Measurements from ENCODE around the gene JAKMIP1. TPM values are rescaled to one million over a fixed set of nuclear protein-coding genes. Genes with fewer than 3 reads are reported as not detected.

The JAKMIP1 gene
- total RNA-seq, 1 experiment from 2014 or later: not detected

- no peak for DNase-seq (ENCODE audit: low read depth)
Measured at GRCh38 chr4:6201580-6202091, 1.3 kb upstream of the JAKMIP1 start.

GRCh38 chr4:6200922-6201362, 593 bp upstream of the JAKMIP1 start:
- DNase-seq (ENCODE audit: low read depth): no peak

DNA sequence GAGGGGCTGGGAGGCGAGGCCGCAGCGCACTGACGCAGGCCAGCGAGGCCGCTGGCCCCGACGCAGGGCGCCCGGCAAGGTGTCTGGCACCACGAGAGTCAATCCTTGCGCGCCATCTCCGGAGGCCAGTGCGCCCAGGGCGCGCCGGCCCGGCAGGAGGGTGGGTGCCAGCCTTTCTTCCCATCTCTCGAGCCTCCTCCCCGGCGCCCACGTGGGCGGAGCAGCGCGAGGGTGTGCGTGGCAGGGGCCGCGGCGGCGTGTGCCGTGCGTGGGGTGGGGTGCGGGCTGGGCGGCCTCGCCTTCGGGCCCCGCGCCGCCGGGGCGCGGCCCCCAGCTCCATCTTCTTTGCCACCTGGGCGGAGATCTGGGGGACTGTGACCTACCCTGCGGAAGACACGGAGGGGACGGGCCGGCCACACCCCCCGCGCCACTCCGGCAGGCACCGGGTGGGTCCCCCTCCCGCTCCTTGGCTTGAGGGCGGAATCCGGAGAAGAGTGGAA, 877 bp downstream of the JAKMIP1 start:
- no peak for DNase-seq (ENCODE audit: low read depth)

DNA sequence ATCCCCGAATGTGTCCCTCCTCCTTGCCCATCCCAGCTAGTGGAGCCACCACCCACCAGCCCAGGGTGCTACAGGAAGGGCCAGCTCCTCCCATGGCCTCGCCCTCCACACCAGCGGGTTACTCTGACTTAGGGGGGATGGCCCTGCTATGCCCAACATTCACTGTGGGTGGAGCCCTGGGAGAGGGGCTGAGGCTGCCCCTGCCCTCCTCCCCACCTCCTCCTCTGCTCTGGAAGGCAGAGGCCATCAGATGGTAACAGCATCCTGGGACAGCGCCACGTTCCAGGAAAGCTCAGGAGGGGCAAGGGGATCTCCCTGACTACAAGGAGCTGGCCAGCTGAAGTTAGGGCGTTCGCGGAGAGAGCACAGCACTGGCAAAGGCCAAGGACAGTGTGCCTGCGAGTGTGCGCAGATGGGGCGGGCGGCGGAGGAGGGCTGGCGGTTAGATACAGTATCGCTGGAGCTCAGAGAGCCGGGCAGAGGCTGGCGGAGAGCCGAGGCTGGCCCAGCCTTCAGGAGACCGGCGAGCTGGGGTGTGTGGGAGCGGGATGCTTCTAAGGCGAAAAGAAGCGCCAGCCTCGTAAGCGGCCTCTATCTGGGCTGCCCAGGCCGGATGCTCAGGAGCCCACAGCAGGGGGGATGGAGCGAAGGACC, 1.5 kb downstream of the JAKMIP1 start:
- no peak for DNase-seq (ENCODE audit: low read depth)

GRCh38 chr4:6198278-6198677, 2.1 kb downstream of the JAKMIP1 start:
- no peak for DNase-seq (ENCODE audit: low read depth)

GRCh38 chr4:6197433-6198174, 2.7 kb downstream of the JAKMIP1 start:
- DNase-seq (ENCODE audit: low read depth): no peak

GRCh38 chr4:6196871-6197270, 3.5 kb downstream of the JAKMIP1 start:
- no peak for DNase-seq (ENCODE audit: low read depth)

- no peak for DNase-seq (ENCODE audit: low read depth)
Measured at GRCh38 chr4:6196324-6196723, 4.0 kb downstream of the JAKMIP1 start.

DNA sequence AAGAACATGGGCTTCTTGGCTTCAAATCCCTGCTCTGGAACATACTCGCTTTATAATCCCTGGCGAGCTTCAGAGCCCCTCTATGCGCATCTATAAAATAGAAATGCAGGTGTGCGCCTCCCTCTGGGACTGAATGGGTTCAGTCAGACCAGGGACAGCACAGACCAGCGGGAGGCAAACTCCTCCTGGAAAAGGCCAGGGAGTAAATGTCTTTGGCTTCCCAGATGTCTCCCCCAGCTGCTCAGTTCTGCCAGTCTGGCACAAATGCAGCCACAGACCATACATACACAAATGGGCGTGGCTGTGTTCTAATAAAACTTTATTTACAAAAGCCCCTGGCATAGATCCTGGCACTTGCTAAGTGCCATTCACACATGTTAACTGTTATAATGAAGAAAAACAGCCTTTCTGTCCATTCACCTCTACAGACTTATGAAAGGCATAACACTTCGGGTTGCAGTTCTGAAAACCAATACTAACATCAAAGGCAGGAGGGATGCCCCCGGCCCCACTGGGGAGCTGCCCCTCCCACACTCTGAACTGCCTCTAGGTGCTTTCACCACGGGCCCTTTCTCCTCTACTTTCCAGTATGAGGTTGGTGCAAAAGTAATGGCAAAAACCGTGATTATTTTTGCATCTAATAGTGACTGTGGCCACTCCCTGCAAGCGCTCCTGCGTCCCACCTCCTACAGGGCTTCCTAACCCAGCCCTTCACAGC, 4.6 kb downstream of the JAKMIP1 start:
- DNase-seq (ENCODE audit: low read depth): no peak

- no peak for DNase-seq (ENCODE audit: low read depth)
Measured at GRCh38 chr4:6194458-6195195, 5.7 kb downstream of the JAKMIP1 start.

- DNase-seq (ENCODE audit: low read depth): no peak
Measured at GRCh38 chr4:6193399-6193798, 7.0 kb downstream of the JAKMIP1 start.

DNA sequence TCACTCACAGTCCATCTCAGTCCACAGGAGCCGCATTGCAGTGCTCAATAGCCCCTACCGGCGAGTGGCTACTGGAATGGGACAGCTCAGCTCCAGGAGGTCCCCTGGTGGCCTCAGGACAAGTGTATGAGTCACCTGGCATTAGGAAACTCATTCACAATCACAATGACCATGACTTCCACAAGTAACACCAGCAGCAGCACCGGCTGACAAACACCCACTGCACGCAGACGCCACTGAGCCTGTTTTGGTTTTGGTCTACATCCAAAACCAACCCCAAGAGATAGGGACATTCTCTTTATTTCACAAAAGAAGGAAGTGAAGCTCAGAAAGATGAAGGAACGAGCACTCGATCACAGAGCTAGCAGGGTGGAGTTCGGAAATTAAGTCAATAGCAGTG, 8.1 kb downstream of the JAKMIP1 start:
- DNase-seq (ENCODE audit: low read depth): peak; percentile 49

- no peak for DNase-seq (ENCODE audit: low read depth)
Measured at GRCh38 chr4:6191448-6192130, 8.8 kb downstream of the JAKMIP1 start.

- DNase-seq (ENCODE audit: low read depth): no peak
Measured at GRCh38 chr4:6190486-6190885, 9.9 kb downstream of the JAKMIP1 start.

DNA sequence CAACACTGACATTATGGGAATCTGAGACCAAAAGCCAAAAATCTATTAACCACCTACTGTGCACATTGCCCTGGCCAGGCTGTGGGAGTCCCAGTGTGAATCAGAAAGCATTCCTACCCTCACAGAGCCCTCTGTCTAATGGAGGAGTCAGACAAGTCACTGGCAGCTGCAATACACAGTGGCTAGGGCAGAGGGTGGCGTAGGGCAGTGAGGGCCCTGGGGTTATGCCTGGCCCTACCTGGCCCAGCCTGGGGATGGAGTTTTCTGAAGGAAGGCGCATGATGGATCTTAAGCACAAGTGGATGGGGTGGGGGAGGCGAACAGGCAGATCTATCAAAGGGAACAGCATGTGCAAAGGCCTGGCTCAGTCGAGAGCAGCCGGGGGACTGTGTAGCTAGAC, 10.8 kb downstream of the JAKMIP1 start:
- DNase-seq (ENCODE audit: low read depth): no peak

GRCh38 chr4:6188687-6189305, 11.6 kb downstream of the JAKMIP1 start:
- DNase-seq (ENCODE audit: low read depth): no peak

DNA sequence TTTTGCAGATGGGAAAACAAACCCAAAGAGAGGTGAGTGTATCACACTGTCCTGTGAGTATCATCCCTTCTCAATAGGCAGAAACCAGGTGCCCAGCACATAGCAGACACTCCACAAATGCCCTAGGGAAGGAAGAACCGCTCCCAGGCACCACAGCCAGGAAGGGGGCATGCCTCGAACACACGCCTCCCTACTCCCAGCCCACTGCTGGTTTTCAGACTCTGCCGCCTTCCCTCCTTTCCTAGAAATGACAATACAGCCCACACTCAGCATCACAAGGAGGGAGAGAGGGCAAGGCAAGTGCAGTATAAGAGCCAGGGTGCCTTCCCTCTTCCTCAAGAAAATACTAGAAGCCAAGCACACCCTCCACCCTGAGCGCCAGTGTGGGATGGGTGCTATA, 16.2 kb downstream of the JAKMIP1 start:
- DNase-seq (ENCODE audit: low read depth): no peak

DNA sequence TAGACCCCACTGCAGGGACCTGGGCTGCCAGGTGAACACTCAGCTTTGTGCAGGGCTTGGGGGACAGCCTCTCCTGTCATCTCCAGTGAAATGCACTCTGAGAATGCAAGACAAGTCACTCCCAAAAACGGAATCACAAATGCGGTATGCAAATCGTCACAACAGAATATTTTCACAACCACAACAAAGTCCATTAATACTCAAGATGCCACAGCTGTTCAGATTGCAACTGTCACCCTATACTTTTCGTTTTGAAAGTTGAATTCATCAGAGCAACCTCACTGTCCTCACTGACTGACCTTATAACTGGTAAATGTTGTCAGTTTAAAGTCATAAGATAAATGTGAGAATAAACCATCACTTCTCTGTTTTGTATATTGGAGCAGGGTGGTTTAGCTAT, 16.6 kb downstream of the JAKMIP1 start:
- DNase-seq (ENCODE audit: low read depth): no peak

DNA sequence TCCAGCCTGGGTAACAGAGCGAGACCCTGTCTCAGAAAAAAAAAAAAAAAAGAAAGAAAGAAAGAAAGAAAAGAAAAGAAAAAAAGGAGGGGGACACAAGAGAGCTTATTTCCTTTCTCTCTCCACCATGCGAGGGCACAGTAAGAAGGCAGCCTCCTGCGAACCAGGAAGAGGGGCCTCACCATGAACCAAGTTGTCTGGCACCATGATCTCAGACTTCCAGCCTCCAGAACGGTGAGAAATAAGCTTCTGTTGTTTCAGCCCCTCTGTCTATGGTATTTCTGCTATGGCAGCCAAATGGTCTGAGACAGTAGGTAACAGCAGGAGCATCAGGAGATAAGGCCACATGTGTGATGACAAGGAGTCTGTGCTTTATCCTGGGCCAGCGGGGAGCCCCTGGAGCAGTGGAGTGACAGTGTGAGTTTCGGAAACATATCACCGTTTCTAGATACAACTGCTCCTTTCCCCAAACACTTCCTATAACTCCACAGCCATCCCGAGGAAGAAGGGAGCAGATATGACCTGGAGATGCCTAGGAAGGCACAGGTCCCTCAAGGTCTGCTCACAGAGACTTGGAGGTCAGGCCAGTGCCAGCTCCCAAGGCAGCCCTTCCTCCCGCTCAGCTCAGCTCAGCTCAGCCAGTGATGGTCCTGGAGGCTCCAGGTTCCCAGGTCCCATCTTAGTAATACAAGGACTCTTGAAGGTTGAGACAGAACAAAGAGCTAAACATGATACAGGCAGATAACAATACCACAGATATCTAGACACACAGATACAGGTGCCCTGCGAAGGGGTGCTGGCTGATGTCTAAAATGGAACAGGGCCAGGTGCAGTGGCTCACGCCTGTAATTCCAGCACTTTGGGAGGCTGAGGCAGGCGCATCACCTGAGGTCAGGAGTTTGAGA, 17.7 kb downstream of the JAKMIP1 start:
- no peak for DNase-seq (ENCODE audit: low read depth)

Measured in RPMI7951 (cell line).